Nephron (organoid): ENCODE measurements around the gene RINT1.

Experiments
- H3K27ac Mint-ChIP-seq, 3 experiments: 2 replicates each; pipeline ENCODE4 v1.8.0; 2020; ENCODE audit warnings: mixed read lengths in 3 of 3, mild to moderate bottlenecking in 2 of 3, moderate library complexity in 1 of 3
- H3K27me3 Mint-ChIP-seq: 2 replicates; pipeline ENCODE4 v1.8.0; 2021; ENCODE audit warnings: low read depth, mild to moderate bottlenecking, moderate library complexity, mixed read lengths
- H3K36me3 Mint-ChIP-seq: 2 replicates; pipeline ENCODE4 v1.8.0; 2020; ENCODE audit warnings: low read depth, mixed read lengths
- H3K4me1 Mint-ChIP-seq: 2 replicates; pipeline ENCODE4 v1.8.0; 2020; ENCODE audit warnings: mixed read lengths
- H3K4me3 Mint-ChIP-seq, 3 experiments: 2 replicates each; pipeline ENCODE4 v1.8.0; 2020; ENCODE audit warnings: mild to moderate bottlenecking in 3 of 3, mixed read lengths in 3 of 3, moderate library complexity in 2 of 3
- H3K9me3 Mint-ChIP-seq: 2 replicates; pipeline ENCODE4 v1.8.0; 2020; ENCODE audit warnings: mixed read lengths
- CTCF ChIP-seq, 3 experiments: fragments of 200-600 bp; sonication (generic); IDR thresholded peaks; one replicate each; pipeline ENCODE4 v1.5.0; 2021; ENCODE audit warnings: antibody characterized with exemption in 3 of 3; ENCODE audit not compliant: unreplicated experiment in 3 of 3

Gene RINT1

GRCh38 chr7:105581066-105581811, 49.2 kb downstream of the RINT1 start, which contains the start of gene EFCAB10:
Gene EFCAB10, minus strand, starts transcription at chr7:105581493. Its CDS starts 30 bp downstream, at chr7:105581463.
- peaks cover 6% of the 10 kb centered on the region for H3K4me1 Mint-ChIP-seq
- peak within 1 kb of the TSS in 1 of 3 experiments; percentile 63 for H3K27ac Mint-ChIP-seq
- H3K9me3 Mint-ChIP-seq: peaks cover 14% of the 10 kb centered on the region
- H3K36me3 Mint-ChIP-seq: peaks cover 9% of the 10 kb centered on the region
- H3K4me3 Mint-ChIP-seq: peak within 1 kb of the TSS; percentile 78 to 84 (median 79)
- TF ChIP-seq CTCF (IDR thresholded peaks at IDR 0.05; ENCODE audit: unreplicated experiment in 3 of 3): no peak
- no peaks in the 10 kb centered on the region for H3K27me3 Mint-ChIP-seq

DNA sequence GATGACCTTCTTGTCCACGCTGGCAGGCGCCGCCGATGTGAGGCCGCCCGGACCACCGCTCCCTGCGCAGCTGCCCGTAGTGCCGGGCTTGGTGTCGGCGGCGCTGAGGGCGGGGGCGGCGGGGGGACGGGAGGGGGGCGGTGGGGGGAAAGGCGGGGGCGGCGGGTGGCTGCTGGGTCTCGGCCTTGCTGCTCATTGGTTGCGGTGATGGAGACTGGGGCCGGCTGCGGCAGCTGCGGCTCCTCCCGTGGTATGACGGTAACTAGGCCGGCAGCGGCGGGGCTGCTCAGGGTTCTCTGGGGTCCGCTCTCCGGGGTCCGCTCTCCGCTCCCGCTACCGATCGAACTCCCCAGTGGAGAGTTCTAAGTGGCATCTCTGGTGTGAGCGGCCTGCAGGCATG, 51.1 kb downstream of the RINT1 start:
- H3K9me3 Mint-ChIP-seq: peaks cover 14% of the 10 kb centered on the region
- no peak overlapping the region for H3K4me3 Mint-ChIP-seq
- TF ChIP-seq CTCF (IDR thresholded peaks at IDR 0.05; ENCODE audit: unreplicated experiment in 3 of 3): no peak
- peaks cover 9% of the 10 kb centered on the region for H3K36me3 Mint-ChIP-seq
- H3K4me1 Mint-ChIP-seq: no peaks in the 10 kb centered on the region
- H3K27me3 Mint-ChIP-seq: peaks cover 4% of the 10 kb centered on the region
- H3K27ac Mint-ChIP-seq: no peak overlapping the region

- peaks cover 14% of the 10 kb centered on the region for H3K9me3 Mint-ChIP-seq
- no peak overlapping the region for H3K4me3 Mint-ChIP-seq
- TF ChIP-seq CTCF (IDR thresholded peaks at IDR 0.05; ENCODE audit: unreplicated experiment in 3 of 3): no peak
- peaks cover 9% of the 10 kb centered on the region for H3K36me3 Mint-ChIP-seq
- H3K27me3 Mint-ChIP-seq: peaks cover 4% of the 10 kb centered on the region
- no peak overlapping the region for H3K27ac Mint-ChIP-seq
- no peaks in the 10 kb centered on the region for H3K4me1 Mint-ChIP-seq
Observed at GRCh38 chr7:105584165-105584564, 52.2 kb downstream of the RINT1 start.

DNA sequence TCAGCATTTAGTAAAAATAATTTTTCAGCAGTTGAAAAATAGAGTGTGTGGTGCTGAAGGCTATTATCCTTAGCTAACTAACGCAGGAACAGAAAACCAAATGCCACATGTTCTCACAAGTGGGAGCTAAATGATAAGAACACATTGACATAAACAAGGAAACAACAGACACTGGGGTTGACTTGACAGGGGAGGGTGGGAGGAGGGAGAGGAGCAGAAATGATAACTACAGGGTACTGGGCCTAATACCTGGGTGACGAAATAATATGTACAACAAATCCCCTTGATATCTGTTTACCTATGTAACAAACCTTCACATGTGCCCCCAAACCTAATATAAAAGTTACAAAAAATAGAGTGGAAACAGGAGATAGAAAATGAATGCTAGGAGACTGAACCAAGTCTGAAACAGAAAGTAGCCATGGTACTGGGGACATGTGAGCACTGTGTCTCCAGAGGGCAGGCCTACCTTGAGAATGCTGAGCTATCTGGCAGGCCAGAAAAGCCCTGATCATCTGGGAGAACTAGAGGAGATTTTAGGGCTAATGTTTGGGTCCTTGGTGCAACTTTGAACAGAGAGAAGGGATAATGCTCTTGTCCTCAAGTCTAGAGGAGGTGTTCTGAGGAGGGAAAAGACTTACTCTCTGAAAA, 54.0 kb downstream of the RINT1 start:
- Mint-ChIP-seq H3K4me1 (no peaks in the 10 kb centered on the region), H3K4me3 (no peak overlapping the region)
- TF ChIP-seq CTCF (IDR thresholded peaks at IDR 0.05; ENCODE audit: unreplicated experiment in 3 of 3): no peak

GRCh38 chr7:105587909-105588635, 56.1 kb downstream of the RINT1 start:
- TF ChIP-seq CTCF (IDR thresholded peaks at IDR 0.05; ENCODE audit: unreplicated experiment in 3 of 3): no peak
- H3K4me3 Mint-ChIP-seq: no peak overlapping the region
- no peaks in the 10 kb centered on the region for H3K4me1 Mint-ChIP-seq
- peaks cover 4% of the 10 kb centered on the region for H3K27me3 Mint-ChIP-seq
- peaks cover 9% of the 10 kb centered on the region for H3K9me3 Mint-ChIP-seq
- H3K27ac Mint-ChIP-seq: no peak overlapping the region
- H3K36me3 Mint-ChIP-seq: peaks cover 4% of the 10 kb centered on the region

More for the DNA sequence above, 54.0 kb downstream of the RINT1 start:
- no peak overlapping the region for H3K27ac Mint-ChIP-seq
- H3K36me3 Mint-ChIP-seq: peaks cover 9% of the 10 kb centered on the region
- H3K9me3 Mint-ChIP-seq: peaks cover 14% of the 10 kb centered on the region
- peaks cover 4% of the 10 kb centered on the region for H3K27me3 Mint-ChIP-seq
